Retinal pigment epithelial cell (primary cell): Measurements from ENCODE around the gene ITGAL.

ENCODE experiments used
- DNase-seq: peaks from one replicate; pipeline ENCODE4 v3.0.0-alpha.2; 2010; ENCODE audit warnings: low read depth
- H3K4me3 ChIP-seq: 2 replicates; pipeline ENCODE4 v1.5.1; 2011; ENCODE audit warnings: mild to moderate bottlenecking, low read length, control low read depth, moderate library complexity
- TF ChIP-seq, protein P1 (sequence below): conservative IDR thresholded peaks from 2 replicates; pipeline ENCODE4 v1.5.1; 2011; ENCODE audit warnings: low read depth, low read length, control low read depth, inconsistent platforms

The ITGAL gene

DNA sequence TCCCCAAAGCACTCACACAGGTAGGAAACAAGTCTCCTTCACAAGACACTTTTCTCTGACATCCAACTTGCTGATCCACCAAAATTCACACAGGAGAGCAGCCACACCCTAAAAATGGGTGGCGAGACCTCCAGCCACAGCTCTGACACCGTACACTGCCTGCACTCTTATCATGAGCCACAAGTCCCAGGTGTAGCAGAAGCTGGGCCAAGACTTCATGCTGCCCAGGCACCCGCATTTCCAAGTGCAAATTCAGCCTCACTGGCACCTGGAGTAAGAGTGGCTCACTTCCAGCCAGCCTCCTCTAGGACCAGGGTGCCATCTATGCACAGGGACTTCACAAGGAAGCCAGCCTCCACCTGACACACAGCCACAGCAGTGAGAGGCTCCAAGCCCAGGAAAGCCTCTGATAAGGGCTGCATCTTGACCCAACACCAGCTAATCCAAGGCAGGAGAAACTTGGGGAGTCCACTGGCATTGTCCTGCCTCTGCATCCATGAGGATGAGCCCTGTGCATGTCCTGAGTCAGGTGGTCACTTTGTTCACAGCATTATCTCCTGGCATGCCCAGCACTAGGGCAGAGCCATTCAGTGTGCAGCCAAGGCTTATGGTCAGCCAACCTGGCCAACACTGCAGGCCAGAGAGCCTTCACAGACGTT lies 56.4 kb downstream of the ITGAL start:
- TF ChIP-seq, protein P1, sequence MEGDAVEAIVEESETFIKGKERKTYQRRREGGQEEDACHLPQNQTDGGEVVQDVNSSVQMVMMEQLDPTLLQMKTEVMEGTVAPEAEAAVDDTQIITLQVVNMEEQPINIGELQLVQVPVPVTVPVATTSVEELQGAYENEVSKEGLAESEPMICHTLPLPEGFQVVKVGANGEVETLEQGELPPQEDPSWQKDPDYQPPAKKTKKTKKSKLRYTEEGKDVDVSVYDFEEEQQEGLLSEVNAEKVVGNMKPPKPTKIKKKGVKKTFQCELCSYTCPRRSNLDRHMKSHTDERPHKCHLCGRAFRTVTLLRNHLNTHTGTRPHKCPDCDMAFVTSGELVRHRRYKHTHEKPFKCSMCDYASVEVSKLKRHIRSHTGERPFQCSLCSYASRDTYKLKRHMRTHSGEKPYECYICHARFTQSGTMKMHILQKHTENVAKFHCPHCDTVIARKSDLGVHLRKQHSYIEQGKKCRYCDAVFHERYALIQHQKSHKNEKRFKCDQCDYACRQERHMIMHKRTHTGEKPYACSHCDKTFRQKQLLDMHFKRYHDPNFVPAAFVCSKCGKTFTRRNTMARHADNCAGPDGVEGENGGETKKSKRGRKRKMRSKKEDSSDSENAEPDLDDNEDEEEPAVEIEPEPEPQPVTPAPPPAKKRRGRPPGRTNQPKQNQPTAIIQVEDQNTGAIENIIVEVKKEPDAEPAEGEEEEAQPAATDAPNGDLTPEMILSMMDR = no peak

DNA sequence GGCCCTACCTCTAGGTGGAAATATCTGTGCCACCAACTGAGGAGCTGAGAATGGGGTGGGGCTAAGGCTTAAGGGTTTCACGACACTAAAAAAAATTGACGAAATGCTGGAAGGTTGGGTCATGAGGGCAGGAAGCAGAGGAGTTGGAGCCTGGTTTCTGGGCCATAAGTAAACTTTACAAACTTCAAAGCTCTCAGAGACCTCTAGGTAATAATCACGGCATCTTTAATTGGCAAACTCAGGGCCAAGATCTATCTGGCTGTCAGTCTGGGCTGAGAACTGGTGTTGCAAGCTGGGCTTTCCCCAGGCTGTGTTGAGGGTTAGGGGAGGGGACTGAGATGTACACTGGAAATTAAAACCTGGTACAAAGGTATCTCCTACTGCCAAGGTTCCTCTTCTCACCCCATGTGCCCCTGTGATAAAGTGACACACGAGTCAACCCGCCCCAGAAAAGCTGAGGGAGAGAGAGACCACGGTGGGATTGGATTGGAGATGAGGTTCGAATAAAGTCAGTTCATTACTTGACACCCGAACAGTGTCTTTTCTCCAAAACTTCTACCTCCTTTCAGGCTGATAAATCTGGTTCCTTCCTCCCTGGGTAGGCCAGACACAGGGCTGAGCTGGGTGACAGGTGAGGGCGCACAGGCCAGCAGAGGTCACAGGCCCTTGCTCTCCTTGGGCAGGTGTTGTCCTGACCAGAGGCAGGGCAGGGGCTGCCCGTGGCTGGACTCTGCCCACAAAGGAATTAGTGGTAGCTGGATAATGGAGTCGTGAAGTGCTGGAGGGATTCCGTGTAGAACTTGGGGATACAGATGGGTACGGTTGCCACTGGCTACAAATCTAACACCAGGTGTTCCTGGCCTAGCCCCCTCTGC lies 57.9 kb downstream of the ITGAL start:
- H3K4me3 ChIP-seq = no peak overlapping the region
- no peak for DNase-seq
- TF ChIP-seq, protein P1 = no peak

More for the DNA sequence above, 56.4 kb downstream of the ITGAL start:
- no peak for DNase-seq
- no peak overlapping the region for H3K4me3 ChIP-seq

DNA sequence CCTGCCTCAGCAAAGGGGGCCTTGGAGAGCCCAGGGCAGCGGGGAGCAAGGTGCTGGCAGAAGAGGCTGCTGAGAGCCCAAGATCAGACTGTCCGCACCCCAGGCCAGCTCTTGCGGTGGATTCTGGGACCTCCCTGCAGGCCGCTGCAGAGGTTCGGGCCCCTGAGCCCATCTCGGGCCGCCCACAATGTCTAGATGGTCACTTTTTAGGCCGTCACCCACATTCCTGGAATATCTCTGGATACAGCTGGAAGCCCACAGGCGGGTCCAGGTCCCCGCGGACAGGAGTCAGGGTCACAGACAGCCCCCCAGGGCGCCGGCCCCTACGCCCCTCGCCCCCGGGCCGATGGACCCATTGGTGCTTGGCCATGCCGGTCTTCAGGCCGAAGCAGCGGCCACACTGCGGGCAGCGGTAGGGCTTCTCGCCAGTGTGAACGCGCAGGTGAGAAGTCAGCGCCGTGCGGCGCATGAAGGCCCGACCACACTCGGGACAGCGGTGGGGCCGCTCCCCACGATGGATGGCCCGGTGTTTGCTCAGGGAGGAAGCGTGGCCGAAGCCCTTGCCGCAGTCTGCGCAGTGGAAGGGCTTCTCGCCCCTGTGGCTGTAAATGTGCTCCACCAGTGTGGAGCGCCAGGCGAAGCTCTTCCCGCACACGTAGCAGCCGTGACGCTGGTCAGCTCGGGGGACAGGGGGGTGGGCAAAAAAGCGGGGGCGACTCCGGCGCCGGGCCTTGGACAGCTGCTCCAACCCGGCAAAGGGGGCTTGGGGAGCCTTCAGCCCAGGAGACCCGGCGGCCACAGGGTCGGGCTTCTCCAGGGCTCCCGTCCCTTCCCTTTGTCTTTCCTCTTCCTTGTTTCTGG lies 60.0 kb downstream of the ITGAL start:
- TF ChIP-seq, protein P1 = no peak
- DNase-seq = no peak
- H3K4me3 ChIP-seq = no peak overlapping the region

DNA sequence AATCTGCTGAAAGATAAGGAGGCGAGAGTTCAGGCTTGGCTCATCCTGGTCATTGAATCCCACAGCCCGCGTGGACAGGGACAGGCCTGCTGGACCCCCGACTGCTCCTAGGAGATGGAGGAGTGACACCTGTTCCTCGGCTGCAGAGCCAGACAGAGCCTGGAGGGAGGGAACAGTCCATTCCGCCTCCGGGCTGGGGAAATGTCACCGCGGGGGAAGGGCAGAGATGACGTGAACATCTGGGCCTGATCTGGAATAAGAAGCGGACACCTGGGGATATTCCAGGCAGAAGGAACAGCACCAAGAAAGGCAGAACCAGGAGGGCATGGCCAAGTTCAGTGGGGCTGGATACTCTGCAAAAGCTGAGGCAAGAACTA lies 60.6 kb downstream of the ITGAL start:
- no peak overlapping the region for H3K4me3 ChIP-seq
- TF ChIP-seq, protein P1 = no peak

DNA sequence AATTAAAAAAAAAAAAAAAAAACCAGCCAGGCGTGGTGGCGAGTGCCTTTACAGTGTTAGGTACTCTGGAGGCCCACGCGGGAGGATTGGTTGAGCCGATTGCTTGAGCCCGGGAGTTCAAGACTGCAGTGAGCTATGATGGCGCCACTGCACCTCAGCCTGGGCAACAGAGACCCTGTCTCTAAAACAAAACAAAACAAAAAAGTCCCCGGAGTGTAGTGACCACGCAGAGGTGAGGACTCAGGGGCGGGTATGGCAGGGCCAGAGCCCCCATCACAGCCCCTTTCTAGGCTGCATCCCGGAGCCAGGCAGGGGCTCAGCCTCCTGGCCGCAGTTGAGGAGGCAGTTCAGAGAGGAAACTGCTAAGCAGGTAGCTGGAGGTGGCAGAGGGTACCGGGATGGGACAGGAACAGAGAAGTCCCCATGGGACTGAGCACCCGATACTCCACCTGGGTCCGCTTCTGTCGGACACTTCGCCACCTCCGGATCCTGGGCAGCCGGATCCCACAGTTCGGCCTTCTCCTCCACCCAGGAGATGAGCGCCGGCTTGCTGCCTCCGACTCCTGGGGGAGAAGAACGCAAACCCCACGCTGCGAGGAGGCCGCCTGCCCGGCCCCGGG lies 61.3 kb downstream of the ITGAL start:
- TF ChIP-seq, protein P1 = no peak
- no peak for DNase-seq
- peak overlapping the region; percentile 59 for H3K4me3 ChIP-seq

More for the DNA sequence above, 60.6 kb downstream of the ITGAL start:
- no peak for DNase-seq

DNA sequence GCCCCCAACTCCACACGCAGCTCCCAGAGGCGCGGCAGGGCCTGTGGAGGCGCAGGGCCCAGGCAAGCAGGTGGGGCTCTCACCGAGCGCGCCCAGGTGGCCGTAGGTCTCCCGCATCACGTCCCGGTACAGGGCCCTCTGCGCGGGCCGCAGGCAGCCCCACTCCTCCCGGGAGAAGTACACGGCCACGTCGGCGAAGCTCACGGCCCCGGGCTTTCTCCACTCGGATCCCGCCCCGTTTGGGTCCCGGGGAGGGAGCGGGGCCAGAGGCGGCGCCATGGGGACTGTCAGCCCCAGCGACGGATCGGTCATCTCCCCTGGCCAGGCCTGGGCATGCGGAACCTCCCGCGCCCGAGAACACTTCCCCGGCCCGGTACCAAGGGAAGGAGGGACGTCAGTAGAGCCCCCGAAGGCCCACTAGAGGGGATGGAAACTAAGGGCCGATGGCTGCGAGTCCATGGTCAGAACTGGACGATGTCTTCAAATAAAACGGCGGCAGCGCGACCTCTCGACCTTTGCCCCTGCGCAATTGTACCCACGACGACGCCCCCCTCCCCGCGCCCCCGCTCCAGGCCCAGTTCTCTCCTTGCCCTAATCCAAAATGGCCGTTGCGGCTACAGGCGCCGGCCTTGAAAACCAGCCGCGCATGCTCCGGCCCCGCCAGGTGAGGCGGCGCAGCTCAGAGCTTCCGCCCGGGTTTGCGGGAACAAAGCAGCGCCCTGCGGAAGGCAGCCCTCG lies 62.0 kb downstream of the ITGAL start, which contains the start of gene ZNF747:
TSS of gene ZNF747 (minus strand) at position 491 of the 738 bp plus-strand sequence. CDS start at position 312, 179 bp downstream.
- peak; percentile 39 for DNase-seq

More for the DNA sequence above, 62.0 kb downstream of the ITGAL start, which contains the start of gene ZNF747:
- peak within 1 kb of the TSS; percentile 59 for H3K4me3 ChIP-seq
- TF ChIP-seq, protein P1 = no peak
